ENCODE measurements around the gene GDAP1L1. TPM values are rescaled to one million over a fixed set of nuclear protein-coding genes. Genes with fewer than 3 reads are reported as not detected.

GDAP1L1 gene
- total and polyA plus RNA-seq, 8 donors, result 0.18 to 0.53 (median 0.38) TPM; not detected in 2

GRCh38 chr20:44218446-44218845 is 28.7 kb upstream of the GDAP1L1 start:
- DNase-seq, result no peak
- no peak overlapping the region for H3K4me3 ChIP-seq
- H3K36me3 ChIP-seq, result no peaks in the 10 kb centered on the region
- H3K9me3 ChIP-seq, result no peaks in the 10 kb centered on the region
- no peak overlapping the region for H3K27ac ChIP-seq
- peaks cover 0 to 22% of the 10 kb centered on the region in 2 donors for H3K4me1 ChIP-seq
- H3K27me3 ChIP-seq, result no peaks in the 10 kb centered on the region
- no peak for TF ChIP-seq CTCF (IDR thresholded peaks at IDR 0.05)
- intact Hi-C loops (cut with DNase I), result loop anchor here in 1 of 2 donors (5.0 to 10.0 kb wide), 3 partner anchors 94 to 246 kb away; partner anchors contain the start of gene FITM2
- peak; percentile 47 for ATAC-seq

DNA sequence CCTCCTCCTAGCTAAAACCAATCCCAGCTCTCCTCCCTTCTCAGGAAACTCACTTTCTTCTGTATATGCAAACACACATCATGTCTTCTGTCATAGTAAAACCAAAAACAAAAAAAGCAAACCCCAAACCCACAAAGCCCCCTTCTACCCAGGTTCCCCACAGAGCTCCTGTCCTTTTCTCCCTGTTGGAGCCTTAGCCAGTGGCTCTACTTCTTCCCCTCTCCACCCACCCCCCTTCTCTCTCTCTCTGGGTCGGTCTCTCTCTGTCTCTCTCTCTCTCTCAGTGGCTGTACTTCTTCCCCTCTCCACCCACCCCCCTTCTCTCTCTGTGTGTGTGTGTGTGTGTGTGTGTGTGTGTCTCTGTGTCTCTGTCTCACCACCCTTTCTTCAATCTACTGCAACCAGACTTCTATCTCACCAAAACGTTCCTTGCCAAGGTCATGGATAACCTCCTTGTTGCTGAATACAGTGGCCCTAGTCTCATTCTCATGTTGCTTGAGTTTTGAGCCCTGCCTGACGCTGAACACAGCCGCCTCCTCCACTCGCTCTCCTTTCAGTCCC is 27.9 kb upstream of the GDAP1L1 start:
- peaks cover 0 to 22% of the 10 kb centered on the region in 2 donors for H3K4me1 ChIP-seq
- no peaks in the 10 kb centered on the region for H3K36me3 ChIP-seq
- no peaks in the 10 kb centered on the region for H3K9me3 ChIP-seq
- ATAC-seq (no peak), DNase-seq (no peak)
- H3K27me3 ChIP-seq, result no peaks in the 10 kb centered on the region
- H3K4me3 ChIP-seq, result no peak overlapping the region
- TF ChIP-seq CTCF (IDR thresholded peaks at IDR 0.05), result no peak
- H3K27ac ChIP-seq, result no peak overlapping the region
- intact Hi-C loops (cut with DNase I), result loop anchor here in 1 of 2 donors (5.0 to 10.0 kb wide), 3 partner anchors 93 to 246 kb away; partner anchors contain the start of gene FITM2

DNA sequence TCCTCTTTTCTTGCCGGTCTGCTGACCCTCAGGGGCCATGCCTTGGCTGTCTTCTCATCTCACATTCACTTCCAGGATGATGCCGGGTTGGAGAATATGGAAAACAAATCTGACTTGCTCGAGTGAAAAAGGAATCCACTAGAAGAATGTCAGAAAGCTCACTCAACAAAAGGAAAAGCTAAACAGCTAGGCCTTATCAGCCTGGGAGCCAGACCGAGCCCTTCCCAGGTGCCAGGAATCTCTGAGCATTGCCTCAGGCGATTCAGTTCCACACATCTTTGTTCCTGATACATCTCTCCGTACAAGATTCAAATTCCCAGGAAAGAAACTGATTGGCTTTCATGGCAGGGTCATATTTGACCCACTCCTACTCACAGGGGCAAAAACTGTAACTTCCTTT is 27.3 kb upstream of the GDAP1L1 start:
- ATAC-seq, result no peak
- intact Hi-C loops (cut with DNase I), result loop anchor here in 1 of 2 donors (5.0 to 10.0 kb wide), 3 partner anchors 93 to 245 kb away; partner anchors contain the start of gene FITM2

DNA sequence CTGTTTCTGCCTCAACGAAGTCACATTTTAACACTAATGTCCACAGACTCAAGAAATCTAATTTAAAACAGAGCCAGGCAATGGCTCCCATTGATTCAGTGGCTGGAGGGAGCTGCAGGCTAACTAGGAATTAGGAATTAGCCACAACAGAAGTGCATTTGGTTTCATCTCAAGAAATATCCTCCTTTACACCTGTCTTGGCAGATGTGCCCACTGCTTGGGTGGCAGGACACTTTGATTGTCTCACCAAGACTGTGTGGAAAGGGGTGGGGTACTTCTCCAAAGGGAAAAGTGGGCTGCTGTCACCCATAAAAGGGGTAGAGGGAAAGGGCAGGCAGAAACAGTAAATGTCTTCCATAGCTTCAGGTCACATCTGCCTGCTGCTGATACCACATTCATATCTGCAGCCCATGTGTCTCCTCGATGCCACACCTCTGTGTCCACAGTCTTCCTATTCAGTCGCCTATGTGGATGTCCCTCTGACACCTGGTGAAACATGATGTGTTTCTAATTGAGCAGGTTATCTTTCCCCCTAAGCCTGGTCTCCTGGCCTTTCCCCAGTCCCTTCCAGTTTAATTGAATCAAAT is 25.6 kb upstream of the GDAP1L1 start:
- no peak for TF ChIP-seq CTCF (IDR thresholded peaks at IDR 0.05)
- intact Hi-C loops (cut with DNase I), result no loop called here
- Histone ChIP-seq H3K4me1 (peaks cover 0 to 19% of the 10 kb centered on the region in 2 donors), H3K27ac (no peak overlapping the region), H3K9me3 (no peaks in the 10 kb centered on the region), H3K36me3 (no peaks in the 10 kb centered on the region), H3K4me3 (no peak overlapping the region), H3K27me3 (no peaks in the 10 kb centered on the region)
- DNase-seq, result no peak
- no peak for ATAC-seq

More for the DNA sequence above, 27.3 kb upstream of the GDAP1L1 start:
- Histone ChIP-seq H3K27me3 (no peaks in the 10 kb centered on the region), H3K27ac (no peak overlapping the region), H3K36me3 (no peaks in the 10 kb centered on the region), H3K9me3 (no peaks in the 10 kb centered on the region), H3K4me1 (peaks cover 0 to 22% of the 10 kb centered on the region in 2 donors), H3K4me3 (no peak overlapping the region)
- no peak for DNase-seq
- no peak for TF ChIP-seq CTCF (IDR thresholded peaks at IDR 0.05)

- intact Hi-C loops (cut with DNase I), result no loop called here
- TF ChIP-seq CTCF (IDR thresholded peaks at IDR 0.05), result no peak
- H3K9me3 ChIP-seq, result no peaks in the 10 kb centered on the region
- peaks cover 0 to 19% of the 10 kb centered on the region in 2 donors for H3K4me1 ChIP-seq
- H3K27ac ChIP-seq, result no peak overlapping the region
- DNase-seq, result no peak
- no peaks in the 10 kb centered on the region for H3K36me3 ChIP-seq
- H3K27me3 ChIP-seq, result no peaks in the 10 kb centered on the region
- ATAC-seq, result no peak
- no peak overlapping the region for H3K4me3 ChIP-seq
Observed at GRCh38 chr20:44222027-44222426, 25.1 kb upstream of the GDAP1L1 start.

All from left lung (tissue), 10 donors.